Inferior parietal cortex (tissue), 1 donor: ENCODE measurements around the gene SNAPC3.

Source experiments
- DNase-seq: peaks from one replicate; pipeline ENCODE4 v3.0.0-alpha.2; 2016; ENCODE audit errors: extremely low spot score

The SNAPC3 gene

DNA sequence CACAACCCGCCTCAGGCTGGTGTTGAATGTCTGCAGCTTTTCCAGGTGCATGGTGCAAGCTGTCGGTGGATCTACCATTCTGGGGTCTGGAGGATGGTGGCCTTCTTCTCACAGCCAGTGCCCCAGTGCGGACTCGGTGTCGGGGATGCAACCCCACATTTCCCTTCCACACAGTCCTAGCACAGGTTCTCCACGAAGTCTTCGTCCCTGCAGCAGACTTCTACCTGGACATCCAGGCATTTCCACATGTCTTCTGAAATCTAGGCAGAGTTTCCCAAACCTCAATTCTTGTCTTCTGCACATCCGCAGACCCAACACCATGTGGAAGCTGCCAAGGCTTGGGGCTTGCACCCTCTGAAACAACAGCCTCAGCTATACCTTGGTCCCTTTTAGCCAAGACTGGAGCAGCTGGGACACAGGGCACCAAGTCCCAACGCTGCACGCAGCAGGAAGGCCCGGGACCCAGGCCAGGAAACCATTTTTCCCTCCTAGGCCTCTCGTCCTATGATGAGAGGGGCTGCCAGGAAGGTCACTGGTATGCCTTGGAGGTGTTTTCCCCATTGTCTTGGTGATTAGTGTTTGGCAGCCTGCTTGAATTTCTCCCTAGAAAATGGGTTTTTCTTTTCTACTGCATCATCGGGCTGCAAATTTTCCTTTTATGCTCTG, 69.9 kb downstream of the SNAPC3 start:
- DNase-seq: no peak

DNA sequence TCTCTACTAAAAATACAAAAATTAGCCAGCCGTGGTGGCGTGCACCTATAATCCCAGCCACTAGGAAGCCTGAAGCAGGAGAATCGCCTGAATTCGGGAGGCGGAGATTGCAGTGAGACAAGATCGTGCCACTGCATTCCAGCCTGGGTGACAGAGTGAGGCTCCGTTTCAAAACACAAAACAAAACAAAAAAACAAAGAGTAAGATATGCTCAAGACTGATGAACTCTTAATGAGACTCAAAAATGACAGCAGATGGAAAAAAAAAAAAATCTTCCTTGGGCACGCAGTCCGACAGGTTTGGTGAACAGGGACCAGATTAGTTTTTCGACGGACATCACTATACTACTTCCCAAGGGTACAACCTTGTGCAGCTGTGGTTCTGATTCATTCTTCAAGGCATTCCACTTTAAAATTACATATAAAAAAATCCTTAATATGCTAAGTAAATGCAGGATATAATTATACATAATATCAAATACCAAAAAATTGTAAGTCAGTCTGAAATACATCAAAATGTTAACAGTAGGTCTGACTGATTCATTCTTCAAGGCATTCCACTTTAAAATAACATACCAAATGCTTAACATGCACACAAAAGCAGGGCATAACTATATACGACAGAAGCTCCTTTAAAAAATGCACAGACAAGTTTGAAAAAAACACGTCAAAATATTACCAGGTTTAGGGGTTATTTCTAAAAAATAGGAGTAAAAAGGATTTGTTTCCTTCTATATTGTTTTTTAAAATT, 75.7 kb downstream of the SNAPC3 start:
- no peak for DNase-seq

DNA sequence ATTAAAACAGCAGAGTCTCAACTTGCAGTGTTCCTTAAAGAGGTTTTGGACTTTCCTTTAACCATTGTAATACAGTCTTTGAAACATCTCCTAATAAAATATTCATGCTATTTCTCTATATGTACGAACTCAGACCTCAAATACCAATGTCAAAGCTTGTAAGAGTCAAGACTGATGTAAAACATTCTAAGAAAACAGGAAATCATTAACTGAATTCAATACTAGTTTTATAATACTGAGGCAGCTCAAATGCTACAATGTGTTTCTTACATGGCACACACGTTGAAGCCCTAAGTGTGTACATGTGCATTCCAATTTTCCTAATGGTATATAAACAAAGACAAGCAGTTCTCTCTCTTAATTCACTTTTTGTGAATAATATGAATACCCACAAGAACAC, 76.5 kb downstream of the SNAPC3 start:
- no peak for DNase-seq

DNA sequence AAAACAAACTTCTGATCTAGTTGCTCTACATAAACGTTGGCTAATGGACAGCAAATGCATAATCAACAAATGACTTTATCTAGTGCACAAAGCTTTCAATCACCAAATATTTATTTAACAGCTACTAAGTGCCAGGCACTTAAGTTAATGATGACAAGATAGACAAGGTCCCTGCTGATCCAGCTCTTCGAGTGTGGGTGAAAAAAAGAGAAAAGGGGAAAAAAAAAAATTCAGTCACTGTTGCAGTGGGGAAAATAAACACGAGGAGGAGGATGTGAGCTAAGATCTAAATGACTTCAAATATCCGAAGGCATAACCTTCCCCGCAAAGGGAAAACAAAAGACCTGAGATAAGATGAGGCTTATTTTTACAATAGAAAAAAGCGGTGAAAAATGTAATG, 78.5 kb downstream of the SNAPC3 start:
- DNase-seq: no peak

DNA sequence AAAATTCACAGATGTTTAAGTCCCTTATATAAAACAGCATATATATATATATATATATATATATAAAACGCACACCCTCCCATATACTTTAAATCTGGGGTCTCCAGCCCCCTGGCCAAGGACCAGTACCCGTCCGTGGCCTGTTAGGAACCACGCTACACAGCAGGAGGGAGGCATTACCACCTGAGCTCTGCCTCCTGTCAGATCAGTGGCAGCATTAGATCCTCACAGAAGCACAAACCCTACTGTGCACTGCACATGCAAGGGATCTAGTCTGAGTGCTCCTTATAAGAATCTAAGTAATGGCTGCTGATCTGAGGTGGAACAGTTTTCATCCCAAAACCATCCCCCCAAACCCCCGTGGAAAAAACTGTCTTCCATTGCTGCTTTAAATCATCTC, 79.1 kb downstream of the SNAPC3 start:
- no peak for DNase-seq

DNA sequence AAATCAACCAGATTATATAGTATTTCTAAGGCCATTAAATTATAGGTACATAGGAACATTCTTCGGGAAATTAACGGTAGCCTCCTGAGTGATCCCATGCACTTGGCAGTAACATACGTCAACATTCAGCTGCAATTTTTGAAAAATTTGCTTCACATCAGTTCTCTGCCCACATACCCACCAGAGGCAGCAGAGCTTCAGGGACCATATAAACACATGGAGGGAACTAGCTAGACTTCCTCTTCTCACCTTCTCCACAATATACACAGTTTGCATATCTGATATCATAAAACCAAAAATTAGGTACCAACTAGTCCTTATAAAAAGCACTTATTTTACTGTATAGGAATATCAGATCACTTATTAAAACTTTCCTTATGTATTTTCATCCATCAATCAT, 83.2 kb downstream of the SNAPC3 start:
- DNase-seq: no peak

DNA sequence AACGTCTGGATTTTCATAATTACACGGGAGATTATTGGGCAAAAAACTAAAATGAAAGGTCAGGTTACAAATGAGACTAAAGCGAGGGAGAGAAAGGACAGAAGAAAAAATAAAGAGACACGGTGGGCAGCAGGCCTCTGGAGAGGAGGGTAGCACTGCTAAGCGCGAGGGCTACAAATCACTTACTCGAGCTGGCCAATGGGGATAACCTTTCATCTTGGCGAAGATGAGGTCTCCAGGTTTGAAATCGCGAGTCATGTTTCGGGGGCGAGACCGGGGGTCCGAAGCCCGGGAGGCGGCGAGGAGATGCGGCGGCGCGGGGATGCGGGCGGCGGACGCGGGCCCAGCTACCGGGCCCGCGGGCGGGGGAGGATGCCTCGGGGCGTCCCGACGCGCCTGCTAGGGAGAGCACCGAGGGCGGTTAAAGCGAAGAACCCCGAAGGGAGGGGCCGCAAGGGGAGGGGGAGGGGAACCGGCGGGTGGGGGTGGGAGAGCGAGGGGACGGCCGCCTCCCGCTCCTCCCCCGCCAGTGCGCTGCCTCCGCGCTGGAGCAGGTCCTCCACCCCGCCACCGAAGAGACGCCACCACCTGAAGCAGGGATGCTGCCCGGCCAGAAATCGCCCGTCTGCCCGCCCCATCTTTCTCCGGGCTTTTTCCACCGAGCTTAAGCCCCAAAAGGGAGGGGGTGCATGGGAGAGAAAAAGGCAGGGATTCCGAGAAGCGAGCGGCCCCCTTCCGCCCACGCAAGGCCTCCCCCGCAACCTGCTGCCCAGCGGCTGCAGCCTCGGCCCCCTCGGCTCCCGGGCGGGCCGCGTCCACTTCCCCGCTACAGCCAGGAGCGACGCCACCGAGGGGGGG, 87.5 kb downstream of the SNAPC3 start:
- no peak for DNase-seq

DNA sequence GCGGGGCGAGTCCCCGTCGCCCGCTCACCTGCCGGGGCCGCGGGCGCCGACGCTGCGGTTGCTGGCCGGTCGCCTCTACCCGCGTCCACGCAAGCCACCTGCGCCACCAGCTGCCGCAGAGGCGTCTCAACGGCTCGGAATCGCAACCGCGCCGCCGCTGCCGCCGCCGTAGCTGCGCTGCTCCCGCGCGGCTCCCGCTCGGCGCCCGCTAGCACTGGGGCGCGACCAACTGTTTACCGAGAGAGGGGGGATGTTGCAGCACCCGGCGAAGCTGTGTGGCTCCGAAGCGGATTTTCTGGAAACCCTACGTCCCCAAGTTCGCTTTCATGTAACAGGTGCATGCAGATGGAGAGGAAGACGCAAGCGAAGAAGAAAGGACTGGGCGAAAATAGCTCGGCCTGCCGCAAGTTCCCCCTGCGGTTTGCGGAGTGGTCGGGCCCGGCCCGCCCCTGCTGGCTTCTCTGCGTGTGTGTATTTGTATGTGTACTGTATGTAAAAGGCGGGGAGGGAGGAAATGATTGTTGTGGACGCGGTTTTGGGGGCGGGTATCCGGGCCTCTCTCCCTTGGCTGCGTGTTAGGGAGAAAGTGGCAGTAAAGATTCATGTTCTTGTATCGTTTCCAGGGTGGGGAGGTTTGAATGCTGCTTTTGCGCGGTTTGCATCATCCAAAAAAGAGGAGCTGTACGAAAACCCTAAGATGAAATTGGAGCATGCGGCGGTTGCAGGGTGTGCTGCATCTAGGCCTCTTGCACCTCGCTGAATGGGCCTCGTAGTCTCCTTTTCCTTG, 88.3 kb downstream of the SNAPC3 start, which contains the start of gene PSIP1:
Gene PSIP1 (minus strand): TSS at position 182 of the 787 bp plus-strand sequence. CDS start 782 bp downstream, outside the sequence.
- DNase-seq: peak; percentile 83
